OCI-LY7 (cell line): Measurements from ENCODE around the gene B3GALT5. TPM values are rescaled to one million over a fixed set of nuclear protein-coding genes. Genes with fewer than 3 reads are reported as not detected.

Experiments used
- BruUV-seq: library from RNA; stranded (reverse); fragments of 400-500 nt; replicated peaks from 2 replicates; lab custom pipeline; 2021; lab: Mats Ljungman, UMichigan
- CTCF ChIA-PET: fragments of 300-600 bp; sonication (Branson Sonifier 250); formaldehyde crosslinking; loops from one replicate; lab custom pipeline; 2022; ENCODE audit warnings: antibody characterized with exemption; ENCODE audit not compliant: unreplicated experiment; lab: Charles Lee
- POLR2A ChIA-PET: fragments of 300-600 bp; sonication (Branson Sonifier 250); formaldehyde crosslinking; loops from one replicate; lab custom pipeline; 2022; ENCODE audit warnings: antibody characterized with exemption; lab: Charles Lee
- DNase-seq: peaks from one replicate; pipeline ENCODE4 v3.0.0-alpha.2; 2015; ENCODE audit warnings: low spot score
- H2AFZ ChIP-seq: fragments of 200-600 bp; sonication (generic), shearing (Covaris generic); 2 replicates; pipeline ENCODE4 v1.6.1; 2014; ENCODE audit warnings: mild to moderate bottlenecking, antibody characterized with exemption, low read length, moderate library complexity
- H3K27ac ChIP-seq: fragments of 200-600 bp; sonication (generic); 2 replicates; pipeline ENCODE4 v1.5.1; 2014; ENCODE audit warnings: mixed run types, low read depth, mild to moderate bottlenecking, moderate library complexity, low read length, inconsistent platforms; ENCODE audit not compliant: poor library complexity, severe bottlenecking
- H3K36me3 ChIP-seq: fragments of 200-600 bp; sonication (generic); 2 replicates; pipeline ENCODE4 v1.6.1; 2014; ENCODE audit warnings: mild to moderate bottlenecking, antibody characterized with exemption, low read length, moderate library complexity, mixed read lengths; ENCODE audit not compliant: insufficient read depth
- H3K4me1 ChIP-seq: fragments of 200-600 bp; sonication (generic); 2 replicates; pipeline ENCODE4 v1.5.1; 2014; ENCODE audit warnings: mild to moderate bottlenecking, low read length; ENCODE audit not compliant: insufficient read depth, poor library complexity, severe bottlenecking
- H3K4me2 ChIP-seq: fragments of 200-600 bp; sonication (generic); 2 replicates; pipeline ENCODE4 v1.6.1; 2014; ENCODE audit warnings: mild to moderate bottlenecking, low read length
- H3K4me3 ChIP-seq: fragments of 200-600 bp; sonication (generic); 2 replicates; pipeline ENCODE4 v1.5.1; 2014; ENCODE audit warnings: mild to moderate bottlenecking, low read depth, low read length; ENCODE audit not compliant: poor library complexity, severe bottlenecking
- H3K79me2 ChIP-seq: fragments of 200-600 bp; sonication (generic); 2 replicates; pipeline ENCODE4 v1.6.1; 2016; ENCODE audit warnings: low read depth, mild to moderate bottlenecking, low read length, moderate library complexity, mixed read lengths; ENCODE audit not compliant: insufficient read depth
- H3K9me2 ChIP-seq: fragments of 200-600 bp; sonication (generic); 2 replicates; pipeline ENCODE4 v1.6.1; 2016; ENCODE audit warnings: mild to moderate bottlenecking, low read length, mixed read lengths; ENCODE audit not compliant: insufficient read depth
- H3K9me3 ChIP-seq: fragments of 200-600 bp; sonication (generic); 2 replicates; pipeline ENCODE4 v1.6.1; 2014; ENCODE audit warnings: mild to moderate bottlenecking, mixed run types, low read length, mixed read lengths
- H4K20me1 ChIP-seq: fragments of 200-600 bp; sonication (generic); 2 replicates; pipeline ENCODE4 v1.6.1; 2014; ENCODE audit warnings: mild to moderate bottlenecking, antibody characterized with exemption, low read length, moderate library complexity, mixed read lengths; ENCODE audit not compliant: insufficient read depth
- CTCF ChIP-seq: fragments of 200-600 bp; sonication (generic); conservative IDR thresholded peaks from 2 replicates; pipeline ENCODE4 v1.5.1; 2014; ENCODE audit warnings: mild to moderate bottlenecking, antibody characterized with exemption, low read length, moderate library complexity, mixed read lengths
- EZH2phosphoT487 ChIP-seq: fragments of 200-600 bp; sonication (generic); IDR thresholded peaks from 2 replicates; pipeline ENCODE4 v1.6.1; 2018; ENCODE audit warnings: low read depth, borderline replicate concordance, mild to moderate bottlenecking, mixed run types, antibody characterized with exemption, low read length, moderate library complexity, mixed read lengths
- intact Hi-C: fragments of 100-400 bp; cut with micrococcal nuclease; formaldehyde crosslinking; loops from one replicate; pipeline ENCODE4 v1.10.0; 2022; ENCODE audit not compliant: unreplicated experiment
- total RNA-seq, 2 experiments: library from RNA; depleted of rRNA in 1 of 2; stranded (reverse); fragments of >200 nt in 1 of 2; shearing (Covaris generic) in 1 of 2; gene quantifications; 2 replicates each; pipeline ENCODE4 v1.2.3, GENCODE V29; 2014 to 2022

B3GALT5 gene
- total RNA-seq, 2 experiments from 2014 or later, result not detected

GRCh38 chr21:39649526-39649925 lies 36.8 kb downstream of the B3GALT5 start:
- ChIA-PET CTCF (no interaction called here), POLR2A (no interaction called here)
- Histone ChIP-seq H3K36me3 (no peaks in the 10 kb centered on the region), H3K9me3 (no peaks in the 10 kb centered on the region), H2AFZ (no peak overlapping the region), H3K4me3 (no peak overlapping the region), H3K79me2 (no peaks in the 10 kb centered on the region), H4K20me1 (no peaks in the 10 kb centered on the region), H3K4me2 (no peak overlapping the region), H3K9me2 (no peaks in the 10 kb centered on the region), H3K27ac (no peak overlapping the region), H3K4me1 (no peaks in the 10 kb centered on the region)
- intact Hi-C loops, result no loop called here
- no TSS peak for BruUV-seq
- TF ChIP-seq EZH2phosphoT487 (no peak), CTCF (no peak)
- no peak for DNase-seq

GRCh38 chr21:39650306-39650705 lies 37.6 kb downstream of the B3GALT5 start:
- CTCF ChIA-PET, result no interaction called here

GRCh38 chr21:39650801-39651200 lies 38.1 kb downstream of the B3GALT5 start:
- Histone ChIP-seq H3K9me2 (no peaks in the 10 kb centered on the region), H4K20me1 (no peaks in the 10 kb centered on the region), H3K4me3 (no peak overlapping the region), H3K79me2 (no peaks in the 10 kb centered on the region), H3K4me1 (no peaks in the 10 kb centered on the region), H3K36me3 (no peaks in the 10 kb centered on the region), H3K9me3 (no peaks in the 10 kb centered on the region), H3K4me2 (no peak overlapping the region), H3K27ac (no peak overlapping the region), H2AFZ (no peak overlapping the region)
- CTCF ChIA-PET, result no interaction called here
- POLR2A ChIA-PET, result no interaction called here
- intact Hi-C loops, result no loop called here
- no TSS peak for BruUV-seq
- TF ChIP-seq CTCF (no peak), EZH2phosphoT487 (no peak)
- DNase-seq, result no peak

More at GRCh38 chr21:39650306-39650705, 37.6 kb downstream of the B3GALT5 start:
- no peak overlapping the region for H3K27ac ChIP-seq
- no TSS peak for BruUV-seq
- H2AFZ ChIP-seq, result no peak overlapping the region
- no peaks in the 10 kb centered on the region for H3K36me3 ChIP-seq
- no peak for DNase-seq
- POLR2A ChIA-PET, result no interaction called here
- intact Hi-C loops, result no loop called here
- no peaks in the 10 kb centered on the region for H3K4me1 ChIP-seq
- TF ChIP-seq CTCF (no peak), EZH2phosphoT487 (no peak)
- H3K9me2 ChIP-seq, result no peaks in the 10 kb centered on the region
- no peaks in the 10 kb centered on the region for H4K20me1 ChIP-seq
- no peak overlapping the region for H3K4me2 ChIP-seq
- no peaks in the 10 kb centered on the region for H3K79me2 ChIP-seq
- H3K4me3 ChIP-seq, result no peak overlapping the region
- no peaks in the 10 kb centered on the region for H3K9me3 ChIP-seq
